Suprapubic skin (tissue), 3 donors: Measurements from ENCODE around the gene SENP6.

Experiments used
- CTCF ChIP-seq, 2 donors: fragments of 200-600 bp in 1 of 2; fragments of 450-650 bp in 1 of 2; sonication (generic) in 1 of 2; IDR thresholded peaks; one replicate each; pipeline ENCODE4 v1.5.1; 2016 to 2019; ENCODE audit warnings: antibody characterized with exemption in 2 of 2, mild to moderate bottlenecking in 1 of 2, moderate library complexity in 1 of 2
- POLR2A ChIP-seq, 2 donors: fragments of 450-650 bp; IDR thresholded peaks; one replicate each; pipeline ENCODE4 v1.6.1; 2017; ENCODE audit warnings: antibody characterized with exemption in 2 of 2, mild to moderate bottlenecking in 2 of 2, moderate library complexity in 2 of 2

- TF ChIP-seq POLR2A (IDR thresholded peaks at IDR 0.05) (no peak), CTCF (IDR thresholded peaks at IDR 0.05) (no peak)
Observed at GRCh38 chr6:75590370-75590769, 11.3 kb upstream of the SENP6 start.
